Measurements from ENCODE around the gene USF2. TPM values are rescaled to one million over a fixed set of nuclear protein-coding genes. Genes with fewer than 3 reads are reported as not detected.

USF2 gene
- total RNA-seq, 2 donors from 2014 or later, result 86.5 to 108 TPM

GRCh38 chr19:35314031-35314430, 45.3 kb downstream of the USF2 start:
- H3K9me3 ChIP-seq, result no peaks in the 10 kb centered on the region
- no peaks in the 10 kb centered on the region for H3K36me3 ChIP-seq
- no peaks in the 10 kb centered on the region for H3K27me3 ChIP-seq
- H3K4me1 ChIP-seq, result no peaks in the 10 kb centered on the region
- no peak overlapping the region for H3K27ac ChIP-seq
- intact Hi-C loops (cut with DNase I), result no loop called here
- TF ChIP-seq, protein P1, sequence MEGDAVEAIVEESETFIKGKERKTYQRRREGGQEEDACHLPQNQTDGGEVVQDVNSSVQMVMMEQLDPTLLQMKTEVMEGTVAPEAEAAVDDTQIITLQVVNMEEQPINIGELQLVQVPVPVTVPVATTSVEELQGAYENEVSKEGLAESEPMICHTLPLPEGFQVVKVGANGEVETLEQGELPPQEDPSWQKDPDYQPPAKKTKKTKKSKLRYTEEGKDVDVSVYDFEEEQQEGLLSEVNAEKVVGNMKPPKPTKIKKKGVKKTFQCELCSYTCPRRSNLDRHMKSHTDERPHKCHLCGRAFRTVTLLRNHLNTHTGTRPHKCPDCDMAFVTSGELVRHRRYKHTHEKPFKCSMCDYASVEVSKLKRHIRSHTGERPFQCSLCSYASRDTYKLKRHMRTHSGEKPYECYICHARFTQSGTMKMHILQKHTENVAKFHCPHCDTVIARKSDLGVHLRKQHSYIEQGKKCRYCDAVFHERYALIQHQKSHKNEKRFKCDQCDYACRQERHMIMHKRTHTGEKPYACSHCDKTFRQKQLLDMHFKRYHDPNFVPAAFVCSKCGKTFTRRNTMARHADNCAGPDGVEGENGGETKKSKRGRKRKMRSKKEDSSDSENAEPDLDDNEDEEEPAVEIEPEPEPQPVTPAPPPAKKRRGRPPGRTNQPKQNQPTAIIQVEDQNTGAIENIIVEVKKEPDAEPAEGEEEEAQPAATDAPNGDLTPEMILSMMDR (IDR thresholded peaks at IDR 0.05), result no peak
- no peak overlapping the region for H3K9ac ChIP-seq (ENCODE audit: low read depth in 2 of 2, low read length in 2 of 2)
- no peak overlapping the region for H3K4me3 ChIP-seq
- no peak for DNase-seq

GRCh38 chr19:35314858-35315470, 46.2 kb downstream of the USF2 start:
- no peak overlapping the region for H3K9ac ChIP-seq (ENCODE audit: low read depth in 2 of 2, low read length in 2 of 2)
- TF ChIP-seq, protein P1 (IDR thresholded peaks at IDR 0.05), result no peak
- no peaks in the 10 kb centered on the region for H3K9me3 ChIP-seq

GRCh38 chr19:35315883-35316282, 47.1 kb downstream of the USF2 start:
- DNase-seq, result no peak
- no peaks in the 10 kb centered on the region for H3K27me3 ChIP-seq
- H3K9me3 ChIP-seq, result no peaks in the 10 kb centered on the region
- H3K9ac ChIP-seq (ENCODE audit: low read depth in 2 of 2, low read length in 2 of 2), result no peak overlapping the region
- H3K27ac ChIP-seq, result no peak overlapping the region
- H3K36me3 ChIP-seq, result no peaks in the 10 kb centered on the region
- TF ChIP-seq, protein P1 (IDR thresholded peaks at IDR 0.05), result no peak
- no peak overlapping the region for H3K4me3 ChIP-seq
- H3K4me1 ChIP-seq, result no peaks in the 10 kb centered on the region
- intact Hi-C loops (cut with DNase I), result no loop called here

More at GRCh38 chr19:35314858-35315470, 46.2 kb downstream of the USF2 start:
- H3K27me3 ChIP-seq, result no peaks in the 10 kb centered on the region
- intact Hi-C loops (cut with DNase I), result no loop called here
- H3K36me3 ChIP-seq, result no peaks in the 10 kb centered on the region
- H3K4me1 ChIP-seq, result no peaks in the 10 kb centered on the region
- no peak for DNase-seq
- H3K4me3 ChIP-seq, result no peak overlapping the region
- no peak overlapping the region for H3K27ac ChIP-seq

- H3K27me3 ChIP-seq, result no peaks in the 10 kb centered on the region
- no peaks in the 10 kb centered on the region for H3K36me3 ChIP-seq
- H3K9me3 ChIP-seq, result no peaks in the 10 kb centered on the region
- H3K9ac ChIP-seq (ENCODE audit: low read depth in 2 of 2, low read length in 2 of 2), result no peak overlapping the region
- intact Hi-C loops (cut with DNase I), result no loop called here
- no peak overlapping the region for H3K27ac ChIP-seq
- H3K4me1 ChIP-seq, result no peaks in the 10 kb centered on the region
- TF ChIP-seq, protein P1 (IDR thresholded peaks at IDR 0.05), result no peak
- no peak overlapping the region for H3K4me3 ChIP-seq
- no peak for DNase-seq
These were observed 47.8 kb downstream of the USF2 start for GRCh38 chr19:35316560-35316959.

GRCh38 chr19:35317464-35318043, 48.8 kb downstream of the USF2 start:
- no peaks in the 10 kb centered on the region for H3K4me1 ChIP-seq
- H3K27me3 ChIP-seq, result no peaks in the 10 kb centered on the region
- TF ChIP-seq, protein P1 (IDR thresholded peaks at IDR 0.05), result no peak
- intact Hi-C loops (cut with DNase I), result no loop called here
- no peaks in the 10 kb centered on the region for H3K36me3 ChIP-seq
- DNase-seq, result no peak
- no peak overlapping the region for H3K4me3 ChIP-seq
- no peak overlapping the region for H3K27ac ChIP-seq
- no peak overlapping the region for H3K9ac ChIP-seq (ENCODE audit: low read depth in 2 of 2, low read length in 2 of 2)
- no peaks in the 10 kb centered on the region for H3K9me3 ChIP-seq

All from colonic mucosa (tissue), 4 donors.